GM12878 (cell line): ENCODE results near the gene BRIX1. TPM values are rescaled to one million over a fixed set of nuclear protein-coding genes. Genes with fewer than 3 reads are reported as not detected.
A peak's percentile ranks its signal among the peaks of the same experiment; 100 is the strongest.

Experiments
- ATF2 ChIP-seq: IDR thresholded peaks from 2 replicates; pipeline ENCODE4 v1.6.1; 2012; ENCODE audit warnings: low read length, inconsistent platforms
- CEBPZ ChIP-seq: fragments of 150-350 bp; IDR thresholded peaks from 2 replicates; pipeline ENCODE4 v1.6.1; 2016; ENCODE audit warnings: low read depth, low read length
- CHD2 ChIP-seq: IDR thresholded peaks from 2 replicates; pipeline ENCODE4 v1.6.1; 2011; ENCODE audit warnings: low read depth, low read length, improper control_type of control experiment, borderline replicate concordance
- ETV6 ChIP-seq, 2 experiments: fragments of 450-650 bp in 1 of 2; IDR thresholded peaks in 1 of 2; conservative IDR thresholded peaks in 1 of 2; 2 replicates each; pipeline ENCODE4 v1.6.1; 2014; ENCODE audit warnings: antibody characterized with exemption in 1 of 2, borderline replicate concordance in 1 of 2, low read depth in 1 of 2, mild to moderate bottlenecking in 1 of 2, moderate library complexity in 1 of 2
- IRF3 ChIP-seq: fragments of 450-650 bp; IDR thresholded peaks from 2 replicates; pipeline ENCODE4 v1.6.1; 2014; ENCODE audit warnings: mild to moderate bottlenecking
- JUND ChIP-seq: IDR thresholded peaks from 2 replicates; pipeline ENCODE4 v1.6.1; 2012; ENCODE audit warnings: low read depth, mild to moderate bottlenecking, low read length, improper control_type of control experiment, moderate library complexity
- MAX ChIP-seq: IDR thresholded peaks from 2 replicates; pipeline ENCODE4 v1.6.1; 2012; ENCODE audit warnings: low read depth, low read length, improper control_type of control experiment
- PBX3 ChIP-seq: IDR thresholded peaks from 2 replicates; pipeline ENCODE4 v1.6.1; 2011; ENCODE audit warnings: mild to moderate bottlenecking, low read depth, low read length, moderate library complexity; ENCODE audit not compliant: insufficient replicate concordance
- POU2F2 ChIP-seq: IDR thresholded peaks from 3 replicates; pipeline ENCODE4 v1.6.1; 2011; ENCODE audit warnings: low read depth, mild to moderate bottlenecking, low read length, borderline replicate concordance
- RAD21 ChIP-seq: IDR thresholded peaks from 2 replicates; pipeline ENCODE4 v1.6.1; 2011; ENCODE audit warnings: mild to moderate bottlenecking, low read depth, low read length, moderate library complexity; ENCODE audit not compliant: insufficient read depth
- SMARCA5 ChIP-seq: fragments of 450-650 bp; IDR thresholded peaks from 2 replicates; pipeline ENCODE4 v1.6.1; 2017; ENCODE audit warnings: mild to moderate bottlenecking
- ZBTB33 ChIP-seq: fragments of 450-650 bp; IDR thresholded peaks from 2 replicates; pipeline ENCODE4 v1.6.1; 2017; ENCODE audit warnings: mild to moderate bottlenecking
- ZNF274 ChIP-seq: IDR thresholded peaks from one replicate; pipeline ENCODE4 v1.8.0; 2011; ENCODE audit not compliant: insufficient read length, insufficient read depth
- ZNF592 ChIP-seq: fragments of 450-650 bp; IDR thresholded peaks from 2 replicates; pipeline ENCODE4 v1.6.1; 2017; ENCODE audit warnings: mild to moderate bottlenecking, moderate library complexity
- polyA plus RNA-seq, 11 experiments: library from polyadenylated mRNA; depleted of rRNA in 4 of 11; unstranded in 6 of 11; stranded (reverse) in 5 of 11; fragments of >200 nt; fragmentation: Nextera tagmentation in 4 of 11; fragmentation: Illumina TruSeq in 1 of 11; extraction: Ambion mirVana in 4 of 11; extraction: Trizol in 1 of 11; gene quantifications; 1 replicate in 1 of 11; 2 replicates in 10 of 11; pipeline versions ENCODE4 v1.2.1 to v1.2.3, GENCODE V29; 2011 to 2016; ENCODE audit warnings: inconsistent platforms in 2 of 11, missing spikeins in 2 of 11, low read depth in 1 of 11
- total RNA-seq, 4 experiments: library from RNA; depleted of rRNA in 3 of 4; stranded (reverse); fragments of >200 nt in 3 of 4; fragmentation: Illumina TruSeq in 1 of 4; extraction: Trizol in 1 of 4; gene quantifications; 2 replicates each; pipeline versions ENCODE4 v1.2.1 to v1.2.3, GENCODE V29; 2013 to 2021

The BRIX1 gene
- total and polyA plus RNA-seq, 10 of the 15 experiments (the other 5 are each of a cell fraction or from before 2014, with no cell fraction given), result 48.3 to 119 (median 78.9) TPM

- no peak for TF ChIP-seq CEBPZ
- TF ChIP-seq ZBTB33, result no peak
- peak; percentile 4 for TF ChIP-seq PBX3
- 0 out of 2 replicates have a peak, but pooled peaks have one; percentile 25 for TF ChIP-seq IRF3
- TF ChIP-seq JUND, result no peak
- no peak for TF ChIP-seq ZNF274
- TF ChIP-seq ETV6 (conservative IDR thresholded peaks at IDR 0.05 in 1 of 2, IDR thresholded peaks at IDR 0.05 in 1 of 2; ENCODE audit: borderline replicate concordance in 1 of 2, low read depth in 1 of 2), result peak in 1 of 2 experiments; percentile 73; a peak in 1 of 4 replicates
- TF ChIP-seq MAX, result peak; percentile 91
- no peak for TF ChIP-seq ATF2
- no peak for TF ChIP-seq ZNF592
- peak; percentile 75; the same call in 2 of the 3 replicates for TF ChIP-seq POU2F2
- TF ChIP-seq CHD2, result peak; percentile 70
- no peak for TF ChIP-seq RAD21
- no peak; the same call in 1 of the 2 replicates for TF ChIP-seq SMARCA5
These were observed at the start of gene BRIX1, which contains the start of gene RAD1 (continued) for GRCh38 chr5:34915139-34915855.
